MM.1S (cell line): ENCODE data around the gene LSMEM2.

Experiments used
- DNase-seq: peaks from one replicate; pipeline ENCODE4 v3.0.0-alpha.2; 2015
- H2AFZ ChIP-seq: fragments of 300-600 bp; sonication (generic); 2 replicates; pipeline ENCODE4 v1.6.0; 2016; ENCODE audit warnings: antibody characterized with exemption, low read length
- H3F3A ChIP-seq: fragments of 300-600 bp; sonication (generic); 2 replicates; pipeline ENCODE4 v1.6.1; 2016; ENCODE audit warnings: mild to moderate bottlenecking, antibody characterized with exemption, low read length, moderate library complexity, mixed read lengths; ENCODE audit not compliant: insufficient read depth
- H3K27ac ChIP-seq: fragments of 300-600 bp; sonication (generic); 2 replicates; pipeline ENCODE4 v1.5.1; 2016; ENCODE audit warnings: mild to moderate bottlenecking, low read length
- H3K27me3 ChIP-seq: fragments of 300-600 bp; sonication (generic); replicated peaks from 2 replicates; pipeline ENCODE4 v1.6.0; 2016; ENCODE audit warnings: low read length; ENCODE audit not compliant: insufficient read depth
- H3K36me3 ChIP-seq: fragments of 300-600 bp; sonication (generic); replicated peaks from 2 replicates; pipeline ENCODE4 v1.6.1; 2016; ENCODE audit warnings: mild to moderate bottlenecking, low read length, mixed read lengths; ENCODE audit not compliant: insufficient read depth
- H3K4me1 ChIP-seq: fragments of 300-600 bp; sonication (generic); 2 replicates; pipeline ENCODE4 v1.6.1; 2016; ENCODE audit warnings: low read length, mixed read lengths
- H3K4me2 ChIP-seq: fragments of 300-600 bp; sonication (generic); 2 replicates; pipeline ENCODE4 v1.6.0; 2016; ENCODE audit warnings: low read depth, low read length
- H3K4me3 ChIP-seq: fragments of 300-600 bp; sonication (generic); 2 replicates; pipeline ENCODE4 v1.5.1; 2016; ENCODE audit warnings: low read length, mixed read lengths
- H3K79me2 ChIP-seq: fragments of 300-600 bp; sonication (generic); 2 replicates; pipeline ENCODE4 v1.6.1; 2016; ENCODE audit warnings: mixed run types, low read length, mixed read lengths
- H3K9ac ChIP-seq: fragments of 300-600 bp; sonication (generic); 2 replicates; pipeline ENCODE4 v1.6.1; 2016; ENCODE audit warnings: low read length, mixed read lengths
- H3K9me2 ChIP-seq: fragments of 300-600 bp; sonication (generic); replicated peaks from 2 replicates; pipeline ENCODE4 v1.6.1; 2016; ENCODE audit warnings: mild to moderate bottlenecking, low read length, mixed read lengths; ENCODE audit not compliant: insufficient read depth
- H3K9me3 ChIP-seq: fragments of 300-600 bp; sonication (generic); replicated peaks from 2 replicates; pipeline ENCODE4 v1.6.1; 2016; ENCODE audit warnings: mild to moderate bottlenecking, low read length, mixed read lengths; ENCODE audit not compliant: insufficient read depth
- H4K20me1 ChIP-seq: fragments of 300-600 bp; sonication (generic); 2 replicates; pipeline ENCODE4 v1.6.1; 2016; ENCODE audit warnings: mild to moderate bottlenecking, low read length, moderate library complexity, mixed read lengths; ENCODE audit not compliant: insufficient read depth
- CTCF ChIP-seq: fragments of 300-600 bp; sonication (generic); IDR thresholded peaks from 2 replicates; pipeline ENCODE4 v1.5.1; 2016; ENCODE audit warnings: antibody characterized with exemption, low read length, mixed read lengths
- EZH2 ChIP-seq: fragments of 300-600 bp; sonication (generic); optimal IDR thresholded peaks from 2 replicates; pipeline ENCODE3; 2017; ENCODE audit warnings: low read depth, mild to moderate bottlenecking, antibody characterized with exemption, low read length, mixed read lengths
- EZH2phosphoT487 ChIP-seq: fragments of 300-600 bp; sonication (generic); IDR thresholded peaks from 2 replicates; pipeline ENCODE4 v1.6.1; 2018; ENCODE audit warnings: antibody characterized with exemption, low read length

LSMEM2 gene

DNA sequence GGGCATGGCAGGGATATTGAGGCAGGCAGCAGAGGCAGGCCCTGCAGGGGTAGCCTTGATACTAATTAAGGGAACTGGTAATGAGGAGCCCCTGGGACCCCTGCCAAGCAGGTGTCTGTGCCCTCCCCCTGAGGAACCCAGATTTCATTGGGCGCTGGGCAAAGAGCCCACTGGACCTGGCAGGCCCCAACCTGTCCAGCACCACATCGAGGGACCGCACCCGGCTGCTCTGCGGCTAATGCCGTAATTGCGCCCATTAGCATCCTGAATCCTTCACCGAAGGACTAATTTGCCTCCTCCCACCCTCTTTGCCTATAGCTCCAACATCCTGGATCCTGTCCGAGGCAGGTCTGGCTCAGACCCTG is 23.7 kb upstream of the LSMEM2 start:
- Histone ChIP-seq H3K27me3 (no peaks in the 10 kb centered on the region), H3K9ac (no peak overlapping the region), H3K4me2 (no peak overlapping the region), H4K20me1 (peaks cover 2% of the 10 kb centered on the region; the same call in 1 of the 2 replicates), H3K4me3 (no peak overlapping the region), H3K9me2 (no peaks in the 10 kb centered on the region), H3K9me3 (no peaks in the 10 kb centered on the region), H2AFZ (no peak overlapping the region), H3K79me2 (peaks cover 19% of the 10 kb centered on the region), H3K36me3 (peaks cover 8% of the 10 kb centered on the region), H3F3A (0 out of 2 replicates have a peak, but pooled peaks cover 6% of the 10 kb centered on the region), H3K27ac (no peak overlapping the region), H3K4me1 (no peaks in the 10 kb centered on the region)
- no peak for TF ChIP-seq EZH2
- no peak for TF ChIP-seq EZH2phosphoT487
- TF ChIP-seq CTCF = no peak
- DNase-seq = no peak

DNA sequence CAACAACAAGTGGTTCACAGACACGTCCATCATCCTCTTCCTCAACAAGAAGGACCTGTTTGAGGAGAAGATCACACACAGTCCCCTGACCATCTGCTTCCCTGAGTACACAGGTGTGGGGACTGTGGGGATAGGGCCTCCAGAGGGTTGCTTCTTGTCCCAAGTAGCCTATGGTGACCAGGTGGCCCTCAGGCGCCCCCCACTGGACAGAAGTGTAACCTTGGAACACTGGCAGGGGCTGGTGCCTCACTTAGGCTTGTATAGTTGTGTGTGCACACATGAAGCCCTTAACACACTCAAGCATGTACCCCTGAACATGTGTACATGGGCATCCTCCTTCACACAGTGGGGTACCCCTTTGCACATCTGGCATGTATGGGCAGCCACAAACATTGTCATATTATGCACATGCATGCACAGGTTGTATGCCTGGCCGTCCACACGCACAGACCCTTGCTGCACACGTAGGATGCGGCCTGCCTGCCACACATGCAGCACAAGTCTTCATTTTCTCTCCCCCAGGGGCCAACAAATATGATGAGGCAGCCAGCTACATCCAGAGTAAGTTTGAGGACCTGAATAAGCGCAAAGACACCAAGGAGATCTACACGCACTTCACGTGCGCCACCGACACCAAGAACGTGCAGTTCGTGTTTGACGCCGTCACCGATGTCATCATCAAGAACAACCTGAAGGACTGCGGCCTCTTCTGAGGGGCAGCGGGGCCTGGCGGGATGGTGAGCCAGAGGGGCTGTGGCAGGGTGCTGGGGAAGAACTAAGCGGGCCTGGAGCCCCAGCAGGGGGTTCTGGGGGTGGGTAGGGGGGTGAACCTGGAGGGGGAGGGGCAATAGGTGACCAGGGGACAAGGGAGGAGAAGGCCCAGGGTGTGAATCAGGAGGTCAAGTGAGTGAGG is 21.7 kb upstream of the LSMEM2 start:
- Histone ChIP-seq H3K4me3 (no peak overlapping the region), H2AFZ (no peak overlapping the region), H3K79me2 (peaks cover under 1% of the 10 kb centered on the region; the same call in 1 of the 2 replicates), H3K36me3 (peaks cover 8% of the 10 kb centered on the region), H3K4me2 (no peak overlapping the region), H3K9me2 (no peaks in the 10 kb centered on the region), H3F3A (0 out of 2 replicates have a peak, but pooled peaks cover 6% of the 10 kb centered on the region), H3K9ac (no peak overlapping the region), H3K27me3 (no peaks in the 10 kb centered on the region), H3K4me1 (peaks cover 6% of the 10 kb centered on the region; the same call in 1 of the 2 replicates), H3K9me3 (no peaks in the 10 kb centered on the region), H4K20me1 (no peaks in the 10 kb centered on the region), H3K27ac (no peak overlapping the region)
- DNase-seq = peak; percentile 29
- TF ChIP-seq EZH2 = no peak
- TF ChIP-seq CTCF = peak; percentile 60
- TF ChIP-seq EZH2phosphoT487 = no peak

- Histone ChIP-seq H3K36me3 (peaks cover 8% of the 10 kb centered on the region), H3F3A (0 out of 2 replicates have a peak, but pooled peaks cover 6% of the 10 kb centered on the region), H3K79me2 (no peaks in the 10 kb centered on the region), H3K27ac (no peak overlapping the region), H4K20me1 (no peaks in the 10 kb centered on the region), H2AFZ (no peak overlapping the region), H3K9me3 (no peaks in the 10 kb centered on the region), H3K4me3 (no peak overlapping the region), H3K4me2 (no peak overlapping the region), H3K9ac (no peak overlapping the region), H3K27me3 (no peaks in the 10 kb centered on the region), H3K9me2 (no peaks in the 10 kb centered on the region), H3K4me1 (peaks cover 6% of the 10 kb centered on the region; the same call in 1 of the 2 replicates)
- DNase-seq = no peak
- no peak for TF ChIP-seq EZH2
- no peak for TF ChIP-seq EZH2phosphoT487
- no peak for TF ChIP-seq CTCF
These were observed 20.7 kb upstream of the LSMEM2 start for GRCh38 chr3:50258029-50258680.
